Regular cardiac myocyte (primary cell): ENCODE measurements around the gene ERN1. TPM values are rescaled to one million over a fixed set of nuclear protein-coding genes. Genes with fewer than 3 reads are reported as not detected.

Experiments used
- total RNA-seq: library from RNA; depleted of rRNA; stranded (reverse); fragments of >200 nt; gene quantifications from 2 replicates; pipeline ENCODE4 v1.2.3, GENCODE V29; 2014

The ERN1 gene
- total RNA-seq, result 8.4 and 16.1 TPM in 2 replicates

GRCh38 chr17:64129765-64130558 is at the start of gene ERN1:
Gene ERN1, minus strand, starts transcription at chr17:64130144. Its CDS starts 115 bp downstream, at chr17:64130029.

GRCh38 chr17:64020056-64020766 is 109.7 kb downstream of the ERN1 start, which contains the start of gene ICAM2:
Gene ICAM2, minus strand, starts transcription at chr17:64020633. Its CDS starts 13,942 bp downstream, at chr17:64006691.

GRCh38 chr17:63998050-63998720 is 131.8 kb downstream of the ERN1 start, which contains the start of gene PRR29:
Gene PRR29, plus strand, starts transcription at chr17:63998351. Its CDS starts 14 bp downstream, at chr17:63998365.

Other genes starting within 250 kb of the ERN1 start
- gene GH2, start 248.2 kb downstream of the ERN1 start, total RNA-seq, result not detected in 2 replicates
- gene CSH1, start 233.6 kb downstream of the ERN1 start, total RNA-seq, result not detected in 2 replicates
- not detected in 2 replicates for gene CSHL1, start 218.9 kb downstream of the ERN1 start, total RNA-seq
- not detected in 2 replicates for gene GH1, start 211.3 kb downstream of the ERN1 start, total RNA-seq
- gene CD79B, start 197.8 kb downstream of the ERN1 start, total RNA-seq, result 1.1 and 5.4 TPM in 2 replicates
- gene SCN4A, start 157.2 kb downstream of the ERN1 start, total RNA-seq, result under 0.01 TPM in 1 of 2 replicates, not detected in the other
- 0.38 and 0.85 TPM in 2 replicates for gene PRR29, start 131.8 kb downstream of the ERN1 start, total RNA-seq
- 22.4 and 27.9 TPM in 2 replicates for gene ICAM2, start 109.5 kb downstream of the ERN1 start, total RNA-seq
- 29.9 and 30.5 TPM in 2 replicates for gene TEX2, start 133.1 kb upstream of the ERN1 start, total RNA-seq